ENCODE measurements around the gene BAX.
A peak's percentile ranks its signal among the peaks of the same experiment; 100 is the strongest.
"Not testable (repeated sequence)": the region's sequence is repeated elsewhere in the genome, so short reads cannot be mapped to it uniquely, and the experiment has no call there.

Gene BAX

DNA sequence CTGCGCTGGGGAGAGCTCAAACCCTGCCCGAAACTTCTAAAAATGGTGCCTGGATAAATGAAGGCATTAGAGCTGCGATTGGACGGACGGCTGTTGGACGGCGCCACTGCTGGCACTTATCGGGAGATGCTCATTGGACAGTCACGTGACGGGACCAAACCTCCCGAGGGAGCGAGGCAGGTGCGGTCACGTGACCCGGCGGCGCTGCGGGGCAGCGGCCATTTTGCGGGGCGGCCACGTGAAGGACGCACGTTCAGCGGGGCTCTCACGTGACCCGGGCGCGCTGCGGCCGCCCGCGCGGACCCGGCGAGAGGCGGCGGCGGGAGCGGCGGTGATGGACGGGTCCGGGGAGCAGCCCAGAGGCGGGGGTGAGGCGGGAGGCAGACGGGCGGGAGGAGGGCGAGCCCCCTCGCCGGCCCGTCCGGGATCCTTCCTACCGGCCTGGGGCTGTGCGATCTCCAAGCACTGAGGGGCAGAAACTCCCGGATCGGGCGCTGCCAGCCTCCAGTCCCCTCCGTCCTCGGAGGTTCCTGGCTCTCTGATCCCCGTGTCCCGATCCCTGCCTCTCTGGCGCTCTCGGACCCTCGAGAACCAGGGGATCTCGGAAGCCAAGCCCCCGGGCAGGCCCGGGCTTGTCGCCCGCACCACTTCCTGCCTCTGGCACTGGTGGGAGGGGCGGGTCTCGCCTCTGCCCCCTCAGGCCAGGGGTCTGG is at the start of gene BAX:
Gene BAX, plus strand, starts transcription at position 281 of the 713 bp plus-strand sequence. Its CDS starts 54 bp downstream, at position 335.
- peak; percentile 93 to 96 for DNase-seq (ENCODE audit: low read depth in 2 of 2)

DNA sequence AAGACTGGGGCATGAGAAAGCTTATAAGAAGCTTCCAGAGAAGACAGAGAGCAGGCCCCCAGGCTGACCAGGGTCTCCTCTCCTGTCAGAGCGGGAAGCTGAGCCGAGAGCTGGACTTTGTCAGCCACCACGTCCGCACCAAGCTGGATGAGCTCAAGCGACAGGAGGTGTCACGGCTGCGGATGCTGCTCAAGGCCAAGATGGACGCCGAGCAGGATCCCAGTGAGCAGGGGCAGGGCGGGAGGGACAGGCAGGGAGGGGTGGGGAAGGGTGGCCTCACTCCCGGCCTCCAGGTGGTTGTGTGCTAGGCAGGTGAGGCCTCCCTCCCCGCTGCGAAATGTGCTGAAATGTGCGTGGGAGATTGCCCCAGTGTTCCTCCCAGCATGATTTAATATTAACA is 49.0 kb upstream of the BAX start:
- DNase-seq (ENCODE audit: low read depth in 2 of 2), result no peak

- DNase-seq (ENCODE audit: low read depth in 2 of 2), result no peak
Observed at GRCh38 chr19:48906324-48906723, 48.4 kb upstream of the BAX start.

DNA sequence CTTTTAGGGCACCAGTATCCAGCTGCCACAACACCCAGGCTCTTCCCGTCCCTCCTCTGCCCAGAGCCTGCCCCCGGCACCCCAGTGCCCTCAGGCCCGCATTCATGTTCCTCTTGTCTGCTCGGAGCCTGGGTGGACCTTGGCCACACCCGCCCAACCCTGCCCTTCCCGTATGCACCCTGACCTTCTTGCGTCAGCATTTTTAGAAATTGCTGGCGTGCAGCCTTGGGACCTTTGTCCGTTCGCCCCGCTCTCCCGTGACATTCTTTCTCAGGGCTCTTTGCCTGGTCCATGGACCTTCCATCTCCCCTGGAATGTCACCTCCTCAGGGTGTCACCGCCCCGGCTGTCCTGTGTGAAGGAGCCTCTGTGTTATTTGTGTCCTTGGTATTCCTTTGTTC is 47.0 kb upstream of the BAX start:
- DNase-seq (ENCODE audit: low read depth in 2 of 2), result no peak

DNA sequence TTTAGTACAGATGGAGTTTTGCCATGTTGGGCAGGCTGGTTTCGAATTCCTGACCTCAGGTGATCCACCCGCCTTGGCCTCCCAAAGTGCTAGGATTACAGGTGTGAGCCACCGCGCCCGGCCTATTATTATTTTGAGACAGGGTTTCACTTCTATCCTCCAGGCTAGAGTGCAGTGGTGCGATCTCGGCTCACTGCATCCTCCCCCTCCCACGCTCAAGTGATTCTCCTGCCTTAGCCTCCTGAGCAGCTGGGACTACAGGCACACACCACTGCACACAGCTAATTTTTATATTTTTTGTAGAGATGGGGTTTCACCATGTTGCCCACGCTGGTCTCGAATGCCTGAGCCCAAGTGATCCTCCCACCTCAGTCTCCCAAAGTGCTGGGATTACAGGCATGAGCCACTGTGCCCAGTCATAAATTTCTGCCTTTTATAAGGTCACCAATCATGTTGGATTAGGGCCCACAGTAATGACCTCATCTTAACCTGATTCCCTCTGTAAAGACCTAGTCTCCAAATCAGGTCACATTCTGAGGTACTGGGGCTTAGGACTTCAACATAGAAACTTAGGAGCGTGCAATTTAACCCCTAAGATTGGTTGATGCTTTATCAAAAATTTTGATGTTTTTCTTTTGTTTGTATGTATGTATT is 45.1 kb upstream of the BAX start:
- DNase-seq (ENCODE audit: low read depth in 2 of 2), result not testable (repeated sequence)

DNA sequence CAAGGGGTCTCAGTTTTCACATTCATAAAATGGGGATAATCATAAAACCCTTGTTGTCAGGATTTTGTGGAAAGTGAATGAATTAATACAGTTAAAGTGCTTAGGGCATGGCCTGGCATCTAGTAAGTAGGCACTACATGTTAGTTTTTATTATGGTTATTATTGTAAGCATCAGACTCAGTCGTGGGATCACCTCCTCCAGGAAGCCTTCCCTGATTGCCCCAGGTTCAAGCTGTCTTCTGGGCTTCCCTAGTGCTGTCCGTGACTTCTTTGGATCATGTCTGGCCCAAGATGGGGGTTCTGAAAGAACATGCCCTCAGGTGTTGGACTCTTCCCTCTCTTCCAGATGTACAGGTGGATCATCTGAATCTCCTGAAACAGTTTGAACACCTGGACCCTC is 43.9 kb upstream of the BAX start:
- DNase-seq (ENCODE audit: low read depth in 2 of 2), result no peak

GRCh38 chr19:48913114-48913889 is 41.4 kb upstream of the BAX start:
- DNase-seq (ENCODE audit: low read depth in 2 of 2), result no peak

DNA sequence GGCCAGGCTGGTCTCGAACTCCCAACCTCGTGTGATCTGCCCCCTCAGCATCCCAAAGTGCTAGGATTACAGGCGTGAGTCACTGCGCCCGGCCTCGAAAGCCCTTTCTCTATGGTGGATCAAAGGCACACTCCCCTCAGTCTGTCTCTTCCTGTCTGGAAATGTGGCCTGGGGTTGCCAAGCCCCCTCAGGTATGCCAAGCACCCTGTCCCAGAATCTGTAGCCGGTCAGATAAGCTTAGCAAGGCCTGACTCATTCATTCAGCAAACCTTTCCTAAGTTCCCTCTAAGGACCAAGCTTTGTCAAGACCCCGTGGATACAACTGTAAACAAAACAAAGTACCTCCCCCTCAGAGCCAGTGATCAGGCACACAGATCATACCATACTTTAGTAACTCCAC is 40.5 kb upstream of the BAX start:
- no peak for DNase-seq (ENCODE audit: low read depth in 2 of 2)

DNA sequence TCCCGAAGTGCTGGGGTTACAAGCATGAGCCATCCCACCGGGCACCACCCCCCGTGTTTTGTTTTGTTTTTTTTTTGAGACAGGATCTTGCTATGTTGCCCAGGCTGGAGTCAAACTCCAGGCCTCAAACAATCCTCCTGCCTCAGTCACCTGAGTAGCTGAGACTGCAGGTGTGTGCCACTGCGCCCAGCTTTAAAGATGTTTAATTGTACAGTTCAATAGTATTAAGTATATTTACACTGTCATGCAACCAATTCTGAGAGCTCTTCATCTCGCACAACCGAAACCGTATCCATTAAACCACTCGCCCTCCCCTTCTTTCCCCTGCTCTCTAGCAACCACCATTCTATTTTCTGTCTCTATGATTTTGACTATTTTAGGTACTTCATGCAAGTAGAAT is 38.9 kb upstream of the BAX start:
- no peak for DNase-seq (ENCODE audit: low read depth in 2 of 2)

DNA sequence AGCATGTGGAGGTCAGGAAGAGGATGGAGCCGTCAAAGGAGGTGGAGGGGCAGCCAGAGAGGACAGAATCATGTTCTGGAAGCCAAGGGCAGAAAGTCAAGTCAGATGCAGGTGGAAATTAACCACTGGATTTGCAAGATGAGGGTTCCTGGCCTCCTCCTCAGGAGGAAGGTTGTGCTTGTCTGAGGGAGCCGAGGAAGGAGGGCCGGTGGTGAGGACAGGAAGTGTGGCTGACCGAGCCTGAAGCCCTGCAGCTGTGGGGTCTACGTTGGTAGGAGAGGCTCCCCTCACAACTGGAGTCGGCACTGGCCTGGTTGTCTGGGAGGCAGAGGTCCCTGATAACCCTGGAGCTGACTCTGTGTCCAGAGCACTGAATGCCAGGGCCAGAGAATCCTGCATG is 36.6 kb upstream of the BAX start:
- DNase-seq (ENCODE audit: low read depth in 2 of 2), result no peak

GRCh38 chr19:48918801-48919247 is 35.9 kb upstream of the BAX start:
- DNase-seq (ENCODE audit: low read depth in 2 of 2), result no peak

DNA sequence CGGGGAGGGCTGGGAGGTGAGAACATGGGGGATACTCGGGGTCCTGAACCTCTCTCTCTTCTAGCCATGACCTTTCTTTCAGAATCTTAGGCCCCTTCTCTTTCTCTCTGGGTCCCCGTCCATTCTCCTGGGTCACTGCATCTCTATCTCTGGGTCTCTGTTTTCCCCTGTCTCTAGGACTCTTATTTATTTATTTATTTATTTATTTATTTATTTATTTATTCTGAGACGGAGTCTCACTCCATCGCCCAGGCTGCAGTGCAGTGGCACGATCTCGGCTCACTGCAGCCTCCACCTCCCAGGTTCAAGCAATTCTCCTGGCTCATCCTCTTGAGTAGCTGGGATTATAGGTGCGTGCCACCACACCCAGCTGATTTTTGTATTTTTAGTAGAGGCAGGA is 35.4 kb upstream of the BAX start:
- not testable (repeated sequence) for DNase-seq (ENCODE audit: low read depth in 2 of 2)

DNA sequence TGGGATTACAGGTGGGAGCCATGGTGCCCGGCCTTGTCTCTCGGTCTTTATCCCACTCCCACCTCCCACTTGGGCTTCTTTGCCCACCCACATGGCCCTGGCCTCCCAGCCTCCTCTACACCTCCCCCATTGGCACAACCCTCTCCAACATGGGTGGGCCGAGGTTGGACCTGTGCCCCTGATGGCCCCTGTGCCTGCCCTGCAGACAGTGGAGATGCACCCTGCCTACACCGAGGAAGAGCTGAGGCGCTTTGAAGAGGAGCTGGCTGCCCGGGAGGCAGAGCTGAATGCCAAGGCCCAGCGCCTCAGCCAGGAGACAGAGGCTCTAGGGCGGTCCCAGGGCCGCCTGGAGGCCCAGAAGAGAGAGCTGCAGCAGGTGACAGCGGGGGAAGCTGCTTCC is 33.7 kb upstream of the BAX start:
- DNase-seq (ENCODE audit: low read depth in 2 of 2), result no peak

- DNase-seq (ENCODE audit: low read depth in 2 of 2), result no peak
Observed at GRCh38 chr19:48921721-48922500, 32.8 kb upstream of the BAX start.

- DNase-seq (ENCODE audit: low read depth in 2 of 2), result no peak
Observed at GRCh38 chr19:48922548-48923490, 31.9 kb upstream of the BAX start.

DNA sequence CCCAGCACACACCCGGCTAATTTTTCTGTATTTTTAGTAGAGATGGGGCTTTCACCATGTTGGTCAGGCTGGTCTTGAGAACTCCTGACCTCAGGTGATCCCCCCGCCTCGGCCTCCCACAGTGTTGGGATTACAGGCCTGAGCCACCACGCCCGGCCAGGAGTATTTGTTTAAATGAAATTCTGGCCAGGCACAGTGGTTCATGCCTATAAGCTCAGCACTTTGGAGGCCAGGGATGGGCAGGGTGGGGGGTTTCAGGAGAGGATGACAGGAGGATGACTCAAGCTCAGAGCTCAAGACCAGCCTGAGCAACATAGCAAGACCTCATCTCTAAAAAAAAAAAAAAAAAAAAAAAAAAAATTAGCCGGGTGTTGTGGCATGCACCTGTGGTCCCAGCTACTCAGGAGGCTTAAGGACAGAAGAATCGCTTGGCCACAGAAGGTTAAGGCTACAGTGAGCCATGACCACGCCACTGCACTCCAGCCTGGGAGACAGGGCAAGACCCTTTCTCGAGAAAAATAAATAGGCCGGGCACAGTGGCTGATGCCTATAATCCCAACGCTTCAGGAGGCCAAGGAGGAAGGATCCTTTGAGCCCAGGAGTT is 29.3 kb upstream of the BAX start:
- DNase-seq (ENCODE audit: low read depth in 2 of 2), result no peak

DNA sequence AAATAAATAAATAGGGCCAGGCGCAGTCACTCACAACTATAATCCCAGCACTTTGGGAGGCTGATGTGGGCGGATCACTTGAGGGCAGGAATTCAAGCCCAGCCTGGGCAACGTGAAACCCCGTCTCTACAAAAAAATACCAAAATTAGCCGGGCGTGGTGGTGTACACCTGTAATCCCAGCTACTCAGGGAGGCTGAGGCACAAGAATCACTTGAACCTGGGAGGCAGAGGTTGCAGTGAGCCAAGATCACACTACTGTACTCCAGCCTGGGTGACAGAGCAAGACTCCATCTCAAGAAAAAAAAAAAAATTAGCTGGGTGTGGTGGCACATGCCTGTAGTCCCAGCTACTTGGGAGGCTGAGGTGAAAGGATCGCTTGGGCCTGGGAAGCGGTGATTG is 28.8 kb upstream of the BAX start:
- DNase-seq (ENCODE audit: low read depth in 2 of 2), result not testable (repeated sequence)

GRCh38 chr19:48926909-48927308 is 27.8 kb upstream of the BAX start:
- DNase-seq (ENCODE audit: low read depth in 2 of 2), result peak in 1 of 2 donors; percentile 20

GRCh38 chr19:48927692-48928091 is 27.0 kb upstream of the BAX start:
- not testable (repeated sequence) for DNase-seq (ENCODE audit: low read depth in 2 of 2)
